HCEC 1CT (cell line): Measurements from ENCODE around the gene GPC4.

Source experiments
- DNase-seq: peaks from one replicate; pipeline ENCODE4 v3.0.0-alpha.2; 2017

Gene GPC4

GRCh38 chrX:133405498-133406185 is 9.6 kb downstream of the GPC4 start:
- DNase-seq, result no peak

DNA sequence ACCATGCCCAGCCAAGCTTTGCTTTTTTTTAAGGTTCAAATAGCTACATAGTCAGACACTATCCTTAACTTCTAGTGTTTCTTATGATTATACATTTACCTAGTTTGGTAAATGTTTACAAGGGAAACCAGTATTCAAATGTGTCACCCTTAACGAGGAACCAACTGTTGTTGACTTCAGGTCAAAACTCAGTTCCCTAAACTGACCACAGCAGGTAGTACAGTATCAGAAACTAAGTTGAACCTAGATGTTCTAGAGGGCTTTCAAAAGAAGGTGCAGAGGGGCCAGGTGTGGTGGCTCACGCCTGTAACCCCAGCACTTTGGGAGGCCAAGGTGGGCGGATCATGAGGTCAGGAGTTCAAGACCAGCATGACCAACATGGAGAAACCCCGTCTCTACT is 11.3 kb downstream of the GPC4 start:
- no peak for DNase-seq

- no peak for DNase-seq
Observed at GRCh38 chrX:133402830-133403625, 12.3 kb downstream of the GPC4 start.

DNA sequence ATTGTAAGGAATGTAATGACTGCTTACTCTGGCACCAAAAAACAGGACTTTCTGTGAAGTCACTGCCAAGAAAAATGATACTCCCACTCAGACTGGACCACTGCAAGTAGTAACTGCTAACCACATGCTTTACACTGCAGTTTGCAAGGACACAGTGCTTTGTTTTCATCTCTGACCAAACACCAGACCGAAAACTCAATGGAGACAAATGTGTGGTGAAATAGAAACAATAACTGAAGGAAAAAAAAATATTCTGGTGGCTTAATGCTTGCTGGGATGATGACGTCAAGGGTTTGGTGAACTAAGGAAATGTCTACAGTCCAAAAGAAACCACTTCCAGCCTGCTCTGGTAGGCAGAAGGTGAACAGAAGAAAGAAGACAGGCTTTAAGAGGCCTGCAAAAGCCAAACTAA is 13.2 kb downstream of the GPC4 start:
- no peak for DNase-seq

- no peak for DNase-seq
Observed at GRCh38 chrX:133401536-133401935, 13.8 kb downstream of the GPC4 start.

DNA sequence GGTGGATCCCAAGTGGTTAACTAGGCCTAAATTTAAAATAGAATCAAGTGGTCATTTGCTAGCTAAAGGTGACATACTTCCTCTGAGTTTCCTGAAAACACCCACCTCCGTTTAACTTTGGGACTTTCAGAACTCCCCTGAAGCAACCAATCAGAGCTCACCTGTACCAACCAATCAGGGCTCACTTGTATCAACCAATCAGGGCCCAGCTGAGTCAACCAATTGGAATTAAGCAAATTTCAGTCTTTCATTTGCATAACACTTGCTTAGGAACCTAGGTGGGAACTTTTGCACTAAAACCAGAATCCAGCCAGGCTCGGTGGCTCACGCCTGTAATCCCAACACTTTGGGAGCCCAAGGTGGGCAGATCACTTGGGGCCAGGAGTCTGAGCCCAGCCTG is 15.9 kb downstream of the GPC4 start:
- DNase-seq, result no peak

- no peak for DNase-seq
Observed at GRCh38 chrX:133394765-133395164, 20.5 kb downstream of the GPC4 start.

DNA sequence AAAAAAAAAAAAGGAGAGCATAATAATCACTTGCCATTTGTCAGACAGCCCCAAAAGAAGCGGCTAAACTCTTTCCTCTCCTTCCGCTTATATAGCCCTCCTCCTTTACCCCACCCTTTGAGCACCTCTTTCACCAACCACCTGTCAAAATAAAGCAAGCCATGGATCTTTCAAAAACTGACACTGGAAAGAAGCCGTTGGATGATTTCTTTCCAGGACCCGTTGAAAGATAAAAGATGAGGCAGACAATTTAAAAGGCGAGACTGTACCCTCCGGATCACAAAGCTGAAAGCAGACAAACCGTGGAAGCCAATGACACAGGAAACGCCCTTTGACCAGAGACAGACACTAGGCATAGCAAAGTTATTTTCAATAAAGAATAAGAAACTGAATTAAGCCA is 22.6 kb downstream of the GPC4 start:
- DNase-seq, result no peak

DNA sequence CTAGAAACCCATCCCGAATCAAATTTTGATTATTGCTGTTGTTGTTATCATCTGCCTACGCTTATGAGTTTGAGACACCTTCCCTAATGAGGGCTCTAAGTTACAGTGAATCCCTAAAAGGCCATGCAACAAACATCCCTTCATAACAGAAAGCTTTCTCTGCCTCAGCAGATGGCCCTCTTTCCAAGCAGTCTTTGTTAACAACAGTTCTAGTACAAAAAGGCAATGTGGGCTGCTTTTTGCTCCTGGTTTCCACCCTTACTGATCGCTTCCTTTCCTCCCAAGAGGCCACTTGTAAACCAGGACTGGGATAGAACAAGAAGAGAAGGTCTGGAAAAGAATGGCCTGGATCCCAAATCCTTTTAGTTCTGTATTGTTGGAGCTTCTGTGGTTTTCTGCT is 24.2 kb downstream of the GPC4 start:
- no peak for DNase-seq

DNA sequence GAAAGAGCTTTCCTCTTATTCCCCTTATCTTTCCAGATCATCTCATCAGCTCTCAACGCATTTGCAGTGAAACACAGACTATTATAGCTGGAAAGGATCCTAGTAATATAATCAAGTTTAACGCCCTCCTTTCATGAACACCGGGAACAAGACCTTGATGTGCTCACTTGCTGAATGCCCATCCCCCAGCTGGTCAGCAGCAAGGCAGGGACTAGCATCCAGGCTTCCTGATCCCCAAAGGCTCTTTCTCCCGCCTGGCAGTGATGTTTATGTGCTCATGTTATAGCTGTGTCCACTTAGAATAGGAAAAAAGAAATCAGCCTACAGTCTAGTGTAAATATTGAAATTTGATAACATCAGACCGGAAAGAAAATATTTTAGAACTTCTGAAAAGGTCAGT is 24.6 kb downstream of the GPC4 start:
- no peak for DNase-seq

- no peak for DNase-seq
Observed at GRCh38 chrX:133389975-133390374, 25.3 kb downstream of the GPC4 start.

- no peak for DNase-seq
Observed at GRCh38 chrX:133384454-133384853, 30.8 kb downstream of the GPC4 start.

DNA sequence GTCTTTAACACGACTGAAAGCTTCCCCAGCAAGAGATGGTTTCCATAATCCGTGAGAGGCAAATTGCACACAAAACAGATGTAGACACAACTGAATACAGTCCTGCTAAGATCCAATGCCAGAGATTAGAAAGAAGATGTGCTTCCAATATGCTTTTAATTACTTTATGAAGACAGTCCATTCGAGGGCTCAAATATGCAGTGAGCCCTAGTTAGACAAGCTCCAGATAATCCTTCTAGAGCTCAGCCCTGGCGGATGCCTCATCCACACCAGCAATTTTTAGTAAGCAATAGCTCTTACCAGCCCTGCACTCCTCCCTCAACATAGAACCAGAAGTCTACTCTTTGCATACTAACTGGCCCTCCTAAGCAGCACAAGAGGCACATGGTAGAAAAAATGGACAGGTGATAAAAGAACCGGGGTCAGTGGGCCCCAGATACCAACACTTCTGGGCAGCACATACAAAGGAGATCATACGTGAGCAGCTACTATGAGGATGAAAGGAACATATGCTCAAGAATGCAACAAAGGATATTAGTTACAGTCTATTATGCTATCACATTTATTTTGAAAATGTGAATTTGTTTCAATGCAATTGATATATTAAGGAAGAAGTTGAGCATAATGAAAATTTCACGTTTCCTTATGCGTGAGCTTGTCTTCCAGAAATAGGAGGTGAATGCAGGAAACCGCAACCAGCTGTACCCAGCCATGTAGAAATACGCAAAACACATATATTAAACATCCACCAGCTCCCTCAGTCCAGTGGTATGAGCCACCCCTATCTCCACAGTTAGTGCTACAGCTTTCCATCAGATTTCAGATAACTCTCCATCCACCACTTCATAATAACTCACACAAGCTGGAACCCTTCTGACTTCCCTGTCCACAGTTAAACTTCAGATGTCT is 34.3 kb downstream of the GPC4 start:
- DNase-seq, result no peak

DNA sequence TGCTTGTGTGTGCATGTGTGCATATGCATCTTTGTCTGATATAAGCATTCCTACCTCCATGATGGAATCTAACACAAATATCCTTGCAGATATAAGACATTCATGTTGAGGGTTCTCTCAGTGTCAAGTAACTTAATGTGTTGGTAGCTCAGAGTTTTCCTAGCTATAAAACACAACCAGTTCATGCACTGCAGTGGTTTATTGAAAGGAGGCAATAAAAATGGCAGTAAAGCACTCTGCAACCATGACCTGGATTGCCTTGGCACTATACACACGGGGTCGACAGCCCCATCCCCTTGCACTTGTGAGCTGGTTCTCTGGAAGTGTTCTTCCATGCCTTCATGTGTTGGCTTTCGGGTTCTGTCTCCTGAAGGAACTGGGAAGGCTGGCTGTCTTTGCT is 38.9 kb downstream of the GPC4 start:
- no peak for DNase-seq

- no peak for DNase-seq
Observed at GRCh38 chrX:133375615-133376340, 39.5 kb downstream of the GPC4 start.

DNA sequence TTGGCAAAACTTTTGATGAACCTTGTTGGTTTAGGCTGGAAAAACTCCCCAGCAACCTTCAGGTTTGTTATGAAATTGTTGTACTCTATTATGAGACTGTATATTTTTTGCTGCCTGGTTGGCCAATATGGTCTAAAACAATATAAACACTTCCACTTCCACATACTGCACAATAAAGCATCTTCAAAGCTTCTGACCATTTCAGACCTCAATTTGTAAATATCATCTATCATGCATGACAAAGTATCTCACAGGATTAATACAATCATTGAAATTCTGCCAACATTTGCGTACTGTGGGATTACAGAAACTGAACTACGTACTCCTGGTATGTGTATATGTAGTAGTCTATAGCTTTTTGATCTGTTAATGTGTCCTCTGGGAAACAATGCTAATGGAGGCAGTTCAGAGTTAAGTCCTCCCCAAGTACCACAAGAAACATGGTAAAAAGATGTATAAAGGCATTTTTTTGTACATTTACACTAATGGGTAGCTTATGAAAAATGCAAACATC is 40.4 kb downstream of the GPC4 start:
- DNase-seq, result no peak

DNA sequence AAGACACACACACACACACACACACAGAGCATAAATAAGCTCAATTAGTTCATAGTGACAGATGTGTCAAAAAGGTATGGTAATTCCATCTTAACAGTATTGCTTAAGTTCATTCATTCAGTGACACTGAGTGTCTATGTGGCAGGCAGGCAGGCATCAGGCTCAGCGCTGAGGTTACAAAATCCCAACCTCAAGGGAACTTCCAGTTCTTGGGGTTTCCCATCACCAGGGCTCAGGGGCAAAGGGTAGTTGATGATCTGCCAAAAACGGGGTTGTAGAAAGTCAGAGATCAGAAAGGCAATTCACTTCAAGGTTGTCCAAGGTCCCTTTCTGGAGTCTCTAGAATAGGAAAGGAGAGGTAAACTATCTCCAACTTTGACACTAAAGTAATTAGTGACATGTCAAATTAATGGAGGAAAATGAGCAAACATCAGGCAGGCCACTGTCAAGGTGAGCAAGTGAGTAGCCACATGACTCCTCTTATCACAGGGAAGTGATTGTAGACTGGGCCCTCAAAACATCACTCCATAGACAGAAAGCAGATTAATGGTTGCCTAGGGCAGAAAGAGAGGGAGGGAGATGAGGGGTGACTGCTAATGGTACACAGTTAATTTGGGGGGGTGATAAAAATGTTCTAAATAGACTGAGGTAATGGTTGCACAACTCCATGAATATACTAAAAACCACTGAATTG is 41.8 kb downstream of the GPC4 start:
- no peak for DNase-seq

DNA sequence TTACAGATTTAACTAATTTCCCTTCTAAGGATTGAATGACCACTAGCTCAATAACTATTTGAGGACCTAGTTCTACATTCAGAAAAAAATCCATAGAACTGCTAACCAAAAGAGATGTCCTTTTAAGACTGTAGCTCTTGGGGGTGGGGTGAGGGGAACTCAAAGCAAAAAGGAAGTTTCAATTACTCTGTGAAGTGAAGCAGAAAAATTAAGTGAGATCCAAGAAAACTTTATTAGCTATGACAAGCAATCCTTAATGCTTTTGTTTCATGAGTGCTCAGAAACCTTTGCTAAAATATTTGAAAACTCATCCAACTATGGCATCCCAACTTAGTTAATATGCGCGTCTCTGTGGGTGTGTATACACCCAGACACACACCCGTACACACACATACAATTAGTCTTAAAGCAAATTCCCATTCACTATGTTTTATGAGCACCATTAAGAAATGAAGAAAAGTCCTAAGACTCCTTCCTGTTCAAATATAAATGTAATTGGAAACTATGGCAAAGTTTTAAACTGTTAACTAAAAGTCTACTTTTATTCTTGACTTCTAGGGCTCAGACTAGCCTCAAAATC is 44.5 kb downstream of the GPC4 start:
- DNase-seq, result no peak

GRCh38 chrX:133369065-133369464 is 46.2 kb downstream of the GPC4 start:
- DNase-seq, result no peak

GRCh38 chrX:133366735-133367134 is 48.6 kb downstream of the GPC4 start:
- DNase-seq, result no peak

GRCh38 chrX:133365871-133366611 is 49.2 kb downstream of the GPC4 start:
- no peak for DNase-seq
